ENCODE data around the gene PCBP3. TPM values are rescaled to one million over a fixed set of nuclear protein-coding genes. Genes with fewer than 3 reads are reported as not detected.

PCBP3 gene
- polyA plus RNA-seq, 1 donor from 2014 or later: 1.4 TPM

- Mint-ChIP-seq H3K36me3 (no peaks in the 10 kb centered on the region), H3K9me3 (no peaks in the 10 kb centered on the region), H3K4me3 (no peak overlapping the region), H3K27me3 (peaks cover 2% of the 10 kb centered on the region), H3K4me1 (peaks cover 0 to 7% (median 2%) of the 10 kb centered on the region in 3 donors), H3K27ac (no peak overlapping the region)
Observed at GRCh38 chr21:45868488-45868887, 225.0 kb downstream of the PCBP3 start.

- H3K4me1 Mint-ChIP-seq: peaks cover 0 to 7% (median 2%) of the 10 kb centered on the region in 3 donors
- H3K27ac Mint-ChIP-seq: no peak overlapping the region
- H3K9me3 Mint-ChIP-seq: no peaks in the 10 kb centered on the region
- H3K4me3 Mint-ChIP-seq: no peak overlapping the region
- peaks cover 2% of the 10 kb centered on the region for H3K27me3 Mint-ChIP-seq
- no peaks in the 10 kb centered on the region for H3K36me3 Mint-ChIP-seq
Observed at GRCh38 chr21:45869121-45870007, 225.8 kb downstream of the PCBP3 start.

GRCh38 chr21:45870421-45870820, 226.9 kb downstream of the PCBP3 start:
- H3K4me3 Mint-ChIP-seq: no peak overlapping the region
- H3K27ac Mint-ChIP-seq: no peak overlapping the region
- H3K9me3 Mint-ChIP-seq: no peaks in the 10 kb centered on the region
- H3K27me3 Mint-ChIP-seq: peaks cover 2% of the 10 kb centered on the region
- H3K36me3 Mint-ChIP-seq: no peaks in the 10 kb centered on the region
- peaks cover 0 to 7% (median 2%) of the 10 kb centered on the region in 3 donors for H3K4me1 Mint-ChIP-seq

- Mint-ChIP-seq H3K4me1 (peaks cover 0 to 7% (median 2%) of the 10 kb centered on the region in 3 donors), H3K9me3 (no peaks in the 10 kb centered on the region)
Observed at GRCh38 chr21:45870851-45871615, 227.5 kb downstream of the PCBP3 start.

GRCh38 chr21:45871616-45872236, 228.2 kb downstream of the PCBP3 start:
- Mint-ChIP-seq H3K27me3 (peaks cover 2% of the 10 kb centered on the region), H3K4me3 (peak overlapping the region in 1 of 4 donors; percentile 58), H3K36me3 (no peaks in the 10 kb centered on the region), H3K27ac (peak overlapping the region in 1 of 3 donors; percentile 43), H3K9me3 (no peaks in the 10 kb centered on the region), H3K4me1 (peaks cover 0 to 7% (median 2%) of the 10 kb centered on the region in 3 donors)

More at GRCh38 chr21:45870851-45871615, 227.5 kb downstream of the PCBP3 start:
- Mint-ChIP-seq H3K4me3 (no peak overlapping the region), H3K27me3 (peaks cover 2% of the 10 kb centered on the region), H3K27ac (no peak overlapping the region), H3K36me3 (no peaks in the 10 kb centered on the region)

- H3K36me3 Mint-ChIP-seq: no peaks in the 10 kb centered on the region
- no peaks in the 10 kb centered on the region for H3K9me3 Mint-ChIP-seq
- peaks cover 0 to 7% (median 5%) of the 10 kb centered on the region in 3 donors for H3K4me1 Mint-ChIP-seq
- H3K27me3 Mint-ChIP-seq: peaks cover 5% of the 10 kb centered on the region
- H3K4me3 Mint-ChIP-seq: no peak overlapping the region
- H3K27ac Mint-ChIP-seq: peak overlapping the region in 1 of 3 donors; percentile 43
Observed at GRCh38 chr21:45872471-45872870, 228.9 kb downstream of the PCBP3 start.

GRCh38 chr21:45872902-45873301, 229.4 kb downstream of the PCBP3 start:
- H3K27ac Mint-ChIP-seq: no peak overlapping the region
- H3K4me3 Mint-ChIP-seq: peak overlapping the region in 1 of 4 donors; percentile 35
- peaks cover 5% of the 10 kb centered on the region for H3K27me3 Mint-ChIP-seq
- peaks cover 0 to 7% (median 5%) of the 10 kb centered on the region in 3 donors for H3K4me1 Mint-ChIP-seq
- H3K9me3 Mint-ChIP-seq: no peaks in the 10 kb centered on the region
- no peaks in the 10 kb centered on the region for H3K36me3 Mint-ChIP-seq

GRCh38 chr21:45873418-45873817, 229.9 kb downstream of the PCBP3 start:
- Mint-ChIP-seq H3K9me3 (no peaks in the 10 kb centered on the region), H3K4me3 (no peak overlapping the region), H3K36me3 (no peaks in the 10 kb centered on the region), H3K4me1 (peaks cover 0 to 7% (median 5%) of the 10 kb centered on the region in 3 donors), H3K27ac (no peak overlapping the region), H3K27me3 (peaks cover 5% of the 10 kb centered on the region)

GRCh38 chr21:45873866-45874265, 230.3 kb downstream of the PCBP3 start:
- Mint-ChIP-seq H3K36me3 (no peaks in the 10 kb centered on the region), H3K27ac (no peak overlapping the region), H3K4me3 (no peak overlapping the region), H3K9me3 (no peaks in the 10 kb centered on the region), H3K4me1 (peaks cover 0 to 7% (median 5%) of the 10 kb centered on the region in 3 donors), H3K27me3 (peaks cover 7% of the 10 kb centered on the region)

- no peaks in the 10 kb centered on the region for H3K9me3 Mint-ChIP-seq
- H3K36me3 Mint-ChIP-seq: no peaks in the 10 kb centered on the region
- H3K27ac Mint-ChIP-seq: no peak overlapping the region
- peaks cover 7% of the 10 kb centered on the region for H3K27me3 Mint-ChIP-seq
- H3K4me1 Mint-ChIP-seq: peaks cover under 1 to 7% (median 5%) of the 10 kb centered on the region in 3 donors
- no peak overlapping the region for H3K4me3 Mint-ChIP-seq
Observed at GRCh38 chr21:45874716-45875415, 231.3 kb downstream of the PCBP3 start.

GRCh38 chr21:45875416-45875760, 231.9 kb downstream of the PCBP3 start:
- Mint-ChIP-seq H3K36me3 (no peaks in the 10 kb centered on the region), H3K27me3 (peaks cover 7% of the 10 kb centered on the region), H3K9me3 (no peaks in the 10 kb centered on the region), H3K4me1 (peaks cover 3 to 7% (median 6%) of the 10 kb centered on the region in 3 donors), H3K27ac (no peak overlapping the region), H3K4me3 (no peak overlapping the region)

- H3K27ac Mint-ChIP-seq: no peak overlapping the region
- no peaks in the 10 kb centered on the region for H3K36me3 Mint-ChIP-seq
- peaks cover 7% of the 10 kb centered on the region for H3K27me3 Mint-ChIP-seq
- no peak overlapping the region for H3K4me3 Mint-ChIP-seq
- peaks cover 5 to 7% (median 6%) of the 10 kb centered on the region in 3 donors for H3K4me1 Mint-ChIP-seq
- no peaks in the 10 kb centered on the region for H3K9me3 Mint-ChIP-seq
Observed at GRCh38 chr21:45875881-45876280, 232.4 kb downstream of the PCBP3 start.

- peaks cover 5 to 7% (median 6%) of the 10 kb centered on the region in 3 donors for H3K4me1 Mint-ChIP-seq
- no peak overlapping the region for H3K4me3 Mint-ChIP-seq
- H3K27me3 Mint-ChIP-seq: peaks cover 7% of the 10 kb centered on the region
- H3K9me3 Mint-ChIP-seq: no peaks in the 10 kb centered on the region
- H3K36me3 Mint-ChIP-seq: no peaks in the 10 kb centered on the region
- H3K27ac Mint-ChIP-seq: no peak overlapping the region
Observed at GRCh38 chr21:45876381-45877170, 233.1 kb downstream of the PCBP3 start.

- Mint-ChIP-seq H3K27ac (no peak overlapping the region), H3K36me3 (no peaks in the 10 kb centered on the region), H3K9me3 (no peaks in the 10 kb centered on the region), H3K4me3 (peak overlapping the region in 1 of 4 donors; percentile 43), H3K4me1 (peaks cover 5 to 7% (median 6%) of the 10 kb centered on the region in 3 donors), H3K27me3 (peaks cover 7% of the 10 kb centered on the region)
Observed at GRCh38 chr21:45877171-45877438, 233.6 kb downstream of the PCBP3 start.
